Measurements from ENCODE around the gene ACAP2.

The ACAP2 gene

GRCh38 chr3:195259154-195259474 is 183.7 kb downstream of the ACAP2 start:
- H3K9me3 Mint-ChIP-seq: no peaks in the 10 kb centered on the region
- H3K27ac Mint-ChIP-seq: no peak overlapping the region
- H3K27me3 Mint-ChIP-seq (ENCODE audit: low read depth): no peaks in the 10 kb centered on the region
- no peaks in the 10 kb centered on the region for H3K36me3 Mint-ChIP-seq (ENCODE audit: low read depth)
- H3K4me1 Mint-ChIP-seq (ENCODE audit: low read depth): peaks cover 17% of the 10 kb centered on the region
- H3K4me3 Mint-ChIP-seq: no peak overlapping the region

GRCh38 chr3:195258449-195259153 is 184.2 kb downstream of the ACAP2 start:
- Mint-ChIP-seq H3K4me3 (no peak overlapping the region), H3K9me3 (no peaks in the 10 kb centered on the region), H3K27ac (peak overlapping the region; percentile 47), H3K36me3 (ENCODE audit: low read depth) (no peaks in the 10 kb centered on the region), H3K4me1 (ENCODE audit: low read depth) (peaks cover 14% of the 10 kb centered on the region), H3K27me3 (ENCODE audit: low read depth) (no peaks in the 10 kb centered on the region)

- no peaks in the 10 kb centered on the region for H3K27me3 Mint-ChIP-seq (ENCODE audit: low read depth)
- H3K9me3 Mint-ChIP-seq: no peaks in the 10 kb centered on the region
- no peak overlapping the region for H3K4me3 Mint-ChIP-seq
- H3K4me1 Mint-ChIP-seq (ENCODE audit: low read depth): peaks cover 12% of the 10 kb centered on the region
- no peaks in the 10 kb centered on the region for H3K36me3 Mint-ChIP-seq (ENCODE audit: low read depth)
- no peak overlapping the region for H3K27ac Mint-ChIP-seq
Observed at GRCh38 chr3:195257454-195258448, 185.1 kb downstream of the ACAP2 start.

GRCh38 chr3:195256639-195257453 is 186.0 kb downstream of the ACAP2 start:
- H3K9me3 Mint-ChIP-seq: no peaks in the 10 kb centered on the region
- H3K27ac Mint-ChIP-seq: no peak overlapping the region
- H3K4me1 Mint-ChIP-seq (ENCODE audit: low read depth): peaks cover 12% of the 10 kb centered on the region
- H3K27me3 Mint-ChIP-seq (ENCODE audit: low read depth): no peaks in the 10 kb centered on the region
- H3K36me3 Mint-ChIP-seq (ENCODE audit: low read depth): no peaks in the 10 kb centered on the region
- no peak overlapping the region for H3K4me3 Mint-ChIP-seq

GRCh38 chr3:195255571-195256501 is 187.0 kb downstream of the ACAP2 start:
- no peaks in the 10 kb centered on the region for H3K9me3 Mint-ChIP-seq
- no peaks in the 10 kb centered on the region for H3K27me3 Mint-ChIP-seq (ENCODE audit: low read depth)
- H3K4me3 Mint-ChIP-seq: no peak overlapping the region
- H3K36me3 Mint-ChIP-seq (ENCODE audit: low read depth): no peaks in the 10 kb centered on the region
- H3K4me1 Mint-ChIP-seq (ENCODE audit: low read depth): peaks cover 8% of the 10 kb centered on the region
- no peak overlapping the region for H3K27ac Mint-ChIP-seq

- H3K4me1 Mint-ChIP-seq (ENCODE audit: low read depth): peaks cover 9% of the 10 kb centered on the region
- H3K36me3 Mint-ChIP-seq (ENCODE audit: low read depth): no peaks in the 10 kb centered on the region
- H3K9me3 Mint-ChIP-seq: no peaks in the 10 kb centered on the region
- no peak overlapping the region for H3K4me3 Mint-ChIP-seq
- H3K27ac Mint-ChIP-seq: no peak overlapping the region
- H3K27me3 Mint-ChIP-seq (ENCODE audit: low read depth): no peaks in the 10 kb centered on the region
Observed at GRCh38 chr3:195255176-195255500, 187.7 kb downstream of the ACAP2 start.

- Mint-ChIP-seq H3K9me3 (no peaks in the 10 kb centered on the region), H3K27me3 (ENCODE audit: low read depth) (no peaks in the 10 kb centered on the region), H3K36me3 (ENCODE audit: low read depth) (no peaks in the 10 kb centered on the region), H3K4me3 (no peak overlapping the region), H3K4me1 (ENCODE audit: low read depth) (peaks cover 9% of the 10 kb centered on the region), H3K27ac (no peak overlapping the region)
Observed at GRCh38 chr3:195254454-195255175, 188.2 kb downstream of the ACAP2 start.

- Mint-ChIP-seq H3K36me3 (ENCODE audit: low read depth) (no peaks in the 10 kb centered on the region), H3K9me3 (no peaks in the 10 kb centered on the region), H3K4me3 (no peak overlapping the region), H3K4me1 (ENCODE audit: low read depth) (peaks cover 9% of the 10 kb centered on the region), H3K27me3 (ENCODE audit: low read depth) (no peaks in the 10 kb centered on the region), H3K27ac (no peak overlapping the region)
Observed at GRCh38 chr3:195253923-195254432, 188.8 kb downstream of the ACAP2 start.

GRCh38 chr3:195251336-195252065 is 191.3 kb downstream of the ACAP2 start:
- H3K4me1 Mint-ChIP-seq (ENCODE audit: low read depth): peaks cover 5% of the 10 kb centered on the region
- no peak overlapping the region for H3K4me3 Mint-ChIP-seq
- no peaks in the 10 kb centered on the region for H3K27me3 Mint-ChIP-seq (ENCODE audit: low read depth)
- no peaks in the 10 kb centered on the region for H3K9me3 Mint-ChIP-seq
- no peak overlapping the region for H3K27ac Mint-ChIP-seq
- peaks cover 1% of the 10 kb centered on the region for H3K36me3 Mint-ChIP-seq (ENCODE audit: low read depth)

GRCh38 chr3:195250473-195251251 is 192.2 kb downstream of the ACAP2 start:
- Mint-ChIP-seq H3K36me3 (ENCODE audit: low read depth) (peaks cover 1% of the 10 kb centered on the region), H3K4me3 (no peak overlapping the region), H3K4me1 (ENCODE audit: low read depth) (peaks cover 5% of the 10 kb centered on the region), H3K9me3 (no peaks in the 10 kb centered on the region), H3K27ac (no peak overlapping the region), H3K27me3 (ENCODE audit: low read depth) (no peaks in the 10 kb centered on the region)

- H3K36me3 Mint-ChIP-seq (ENCODE audit: low read depth): peaks cover 1% of the 10 kb centered on the region
- no peaks in the 10 kb centered on the region for H3K9me3 Mint-ChIP-seq
- no peak overlapping the region for H3K27ac Mint-ChIP-seq
- H3K4me3 Mint-ChIP-seq: no peak overlapping the region
- peaks cover 5% of the 10 kb centered on the region for H3K4me1 Mint-ChIP-seq (ENCODE audit: low read depth)
- H3K27me3 Mint-ChIP-seq (ENCODE audit: low read depth): no peaks in the 10 kb centered on the region
Observed at GRCh38 chr3:195249858-195250464, 192.9 kb downstream of the ACAP2 start.

Data from T-helper 1 cell treated with Interleukin-12 subunit alpha and Interleukin-12 subunit beta and Interleukin-4 antibody, amounts not matched to agents 30 μg/mL and 1 μg/mL, for 36 hours (primary cell).